Measurements from ENCODE around the gene SHC4.

The SHC4 gene

GRCh38 chr15:48872632-48873031 lies 91.1 kb downstream of the SHC4 start:
- Histone ChIP-seq H3K36me3 (ENCODE audit: low read length) (no peaks in the 10 kb centered on the region), H3K9me2 (replicated peaks; ENCODE audit: insufficient read depth, low read length) (no peaks in the 10 kb centered on the region), H3F3A (ENCODE audit: insufficient read depth) (no peaks in the 10 kb centered on the region), H3K79me2 (ENCODE audit: insufficient read depth, low read length) (no peaks in the 10 kb centered on the region), H3K9ac (ENCODE audit: low read length) (no peak overlapping the region), H3K4me2 (ENCODE audit: low read depth, low read length, poor library complexity, severe bottlenecking) (no peak overlapping the region), H4K20me1 (ENCODE audit: low read depth, low read length) (no peaks in the 10 kb centered on the region), H3K9me3 (ENCODE audit: insufficient read depth, low read length) (no peaks in the 10 kb centered on the region), H3K27ac (ENCODE audit: low read depth, low read length) (no peak overlapping the region), H2AFZ (ENCODE audit: low read depth, low read length, severe bottlenecking) (no peak overlapping the region), H3K27me3 (ENCODE audit: low read length) (no peaks in the 10 kb centered on the region), H3K4me3 (ENCODE audit: insufficient read depth, low read length, poor library complexity, severe bottlenecking) (no peak overlapping the region)
- TF ChIP-seq EZH2phosphoT487 (conservative IDR thresholded peaks at IDR 0.05; ENCODE audit: low read length) (no peak), CTCF (IDR thresholded peaks at IDR 0.05; ENCODE audit: insufficient read depth, low read length, poor library complexity, severe bottlenecking) (no peak)

- no peaks in the 10 kb centered on the region for H4K20me1 ChIP-seq (ENCODE audit: low read depth, low read length)
- H3K27me3 ChIP-seq (ENCODE audit: low read length): no peaks in the 10 kb centered on the region
- no peak overlapping the region for H3K9ac ChIP-seq (ENCODE audit: low read length)
- no peak overlapping the region for H3K4me3 ChIP-seq (ENCODE audit: insufficient read depth, low read length, poor library complexity, severe bottlenecking)
- no peaks in the 10 kb centered on the region for H3K36me3 ChIP-seq (ENCODE audit: low read length)
- TF ChIP-seq CTCF (IDR thresholded peaks at IDR 0.05; ENCODE audit: insufficient read depth, low read length, poor library complexity, severe bottlenecking) (no peak), EZH2phosphoT487 (conservative IDR thresholded peaks at IDR 0.05; ENCODE audit: low read length) (no peak)
- no peak overlapping the region for H2AFZ ChIP-seq (ENCODE audit: low read depth, low read length, severe bottlenecking)
- H3K79me2 ChIP-seq (ENCODE audit: insufficient read depth, low read length): no peaks in the 10 kb centered on the region
- H3K9me2 ChIP-seq (replicated peaks; ENCODE audit: insufficient read depth, low read length): no peaks in the 10 kb centered on the region
- H3K27ac ChIP-seq (ENCODE audit: low read depth, low read length): no peak overlapping the region
- no peaks in the 10 kb centered on the region for H3K9me3 ChIP-seq (ENCODE audit: insufficient read depth, low read length)
- H3K4me2 ChIP-seq (ENCODE audit: low read depth, low read length, poor library complexity, severe bottlenecking): no peak overlapping the region
- H3F3A ChIP-seq (ENCODE audit: insufficient read depth): no peaks in the 10 kb centered on the region
These were observed 92.2 kb downstream of the SHC4 start for GRCh38 chr15:48871542-48871941.

- Histone ChIP-seq H4K20me1 (ENCODE audit: low read depth, low read length) (no peaks in the 10 kb centered on the region), H3K9me3 (ENCODE audit: insufficient read depth, low read length) (no peaks in the 10 kb centered on the region), H3K36me3 (ENCODE audit: low read length) (no peaks in the 10 kb centered on the region), H3K27me3 (ENCODE audit: low read length) (no peaks in the 10 kb centered on the region), H3K4me3 (ENCODE audit: insufficient read depth, low read length, poor library complexity, severe bottlenecking) (no peak overlapping the region), H3K9me2 (replicated peaks; ENCODE audit: insufficient read depth, low read length) (no peaks in the 10 kb centered on the region), H3K79me2 (ENCODE audit: insufficient read depth, low read length) (no peaks in the 10 kb centered on the region), H3K27ac (ENCODE audit: low read depth, low read length) (no peak overlapping the region), H3K9ac (ENCODE audit: low read length) (no peak overlapping the region), H3F3A (ENCODE audit: insufficient read depth) (no peaks in the 10 kb centered on the region), H2AFZ (ENCODE audit: low read depth, low read length, severe bottlenecking) (no peak overlapping the region), H3K4me2 (ENCODE audit: low read depth, low read length, poor library complexity, severe bottlenecking) (no peak overlapping the region)
- TF ChIP-seq EZH2phosphoT487 (conservative IDR thresholded peaks at IDR 0.05; ENCODE audit: low read length): no peak
- no peak for TF ChIP-seq CTCF (IDR thresholded peaks at IDR 0.05; ENCODE audit: insufficient read depth, low read length, poor library complexity, severe bottlenecking)
These were observed 93.8 kb downstream of the SHC4 start for GRCh38 chr15:48869966-48870365.

All from SU-DHL-6 (cell line).